A549 (cell line): Measurements from ENCODE around the gene GRIK4. TPM values are rescaled to one million over a fixed set of nuclear protein-coding genes. Genes with fewer than 3 reads are reported as not detected.

Experiments
- ATAC-seq, 2 experiments: fragments of 200-7000 bp in 1 of 2; fragments of >200 bp in 1 of 2; cut with Nextera tagmentation in 1 of 2; cut with Tn5 transposase in 1 of 2; 3 replicates each; pipeline versions ENCODE4 v1.8.0 to v1.9.1; 2018 to 2020; ENCODE audit warnings: mild to moderate bottlenecking in 1 of 2, moderate library complexity in 1 of 2
- CTCF ChIA-PET: fragments of 300-600 bp; sonication (Branson Sonifier 250); formaldehyde crosslinking; extraction: SDS; loops from one replicate; lab custom pipeline; 2021; ENCODE audit warnings: antibody characterized with exemption, inconsistent platforms; lab: Yijun Ruan, JAX
- POLR2A ChIA-PET: fragments of 350-600 bp; formaldehyde crosslinking; extraction: SDS; loops from one replicate; lab custom pipeline; 2021; ENCODE audit warnings: antibody characterized with exemption, inconsistent platforms; lab: Yijun Ruan, JAX
- DNase-seq, 2 experiments: peaks; one replicate each; pipeline versions ENCODE4 v3.0.0 to v3.0.0-alpha.2; 2011 to 2016; ENCODE audit warnings: low read depth in 1 of 2, low spot score in 1 of 2
- FAIRE-seq: peaks from 2 replicates; lab custom pipeline; 2011; peaks lifted over from hg19 to GRCh38; lab: Jason Lieb, UNC
- H3K27ac ChIP-seq, 2 experiments: fragments of >200 bp; sonication (Bioruptor Twin); formaldehyde crosslinking; 3 replicates each; pipeline ENCODE4 v1.5.1; 2016 to 2017
- H3K4me1 ChIP-seq: fragments of >200 bp; sonication (Bioruptor Twin); formaldehyde crosslinking; 3 replicates; pipeline ENCODE4 v1.6.1; 2016
- H3K4me2 ChIP-seq: fragments of >200 bp; sonication (Bioruptor Twin); formaldehyde crosslinking; 3 replicates; pipeline ENCODE4 v1.6.1; 2016
- H3K4me3 ChIP-seq: fragments of >200 bp; sonication (Bioruptor Twin); formaldehyde crosslinking; 3 replicates; pipeline ENCODE4 v1.5.1; 2016
- H3K9me3 ChIP-seq: fragments of >200 bp; sonication (Bioruptor Twin); formaldehyde crosslinking; 3 replicates; pipeline ENCODE4 v1.6.1; 2016
- BCL3 ChIP-seq: fragments of >200 bp; sonication (Bioruptor Twin); formaldehyde crosslinking; IDR thresholded peaks from 3 replicates; pipeline ENCODE4 v1.6.1; 2016
- CBX2 ChIP-seq: fragments of 200-600 bp; sonication (generic); IDR thresholded peaks from 2 replicates; pipeline ENCODE4 v1.6.1; 2016; ENCODE audit warnings: low read depth, mild to moderate bottlenecking, borderline replicate concordance
- CEBPB ChIP-seq, 2 experiments: fragments of >200 bp in 1 of 2; sonication (Bioruptor Twin) in 1 of 2; formaldehyde crosslinking in 1 of 2; IDR thresholded peaks; 2 replicates each; pipeline ENCODE4 v1.6.1; 2012 to 2016
- E2F6 ChIP-seq: IDR thresholded peaks from 2 replicates; pipeline ENCODE4 v1.6.1; 2012; ENCODE audit warnings: low read depth, borderline replicate concordance
- EHF ChIP-seq: fragments of 250-450 bp; sonication (Bioruptor Pico); IDR thresholded peaks from 2 replicates; pipeline ENCODE4 v1.5.0; 2020; ENCODE audit warnings: mild to moderate bottlenecking
- EHMT2 ChIP-seq: fragments of 200-600 bp; sonication (generic); IDR thresholded peaks from 2 replicates; pipeline ENCODE4 v1.6.1; 2016; ENCODE audit warnings: antibody characterized with exemption, low read depth, mild to moderate bottlenecking, moderate library complexity
- ELK1 ChIP-seq: fragments of 150-350 bp; IDR thresholded peaks from 2 replicates; pipeline ENCODE4 v1.6.1; 2014; ENCODE audit warnings: low read depth, mild to moderate bottlenecking, low read length
- ESRRA ChIP-seq: fragments of 150-350 bp; IDR thresholded peaks from 2 replicates; pipeline ENCODE4 v1.6.1; 2014; ENCODE audit warnings: mild to moderate bottlenecking, low read length, borderline replicate concordance
- FOSB ChIP-seq: fragments of 250-450 bp; sonication (Bioruptor Pico); IDR thresholded peaks from 2 replicates; pipeline ENCODE4 v1.5.0; 2020; ENCODE audit warnings: mild to moderate bottlenecking, moderate library complexity
- FOSL2 ChIP-seq, 2 experiments: fragments of 450-650 bp in 1 of 2; fragments of >200 bp in 1 of 2; sonication (Bioruptor Twin) in 1 of 2; formaldehyde crosslinking; IDR thresholded peaks; 2 replicates each; pipeline versions ENCODE4 v1.5.0 to v1.6.1; 2016 to 2020; ENCODE audit warnings: mild to moderate bottlenecking in 1 of 2, moderate library complexity in 1 of 2
- FOXS1 ChIP-seq: fragments of 250-450 bp; sonication (Bioruptor Pico); IDR thresholded peaks from 2 replicates; pipeline ENCODE4 v1.5.0; 2020; ENCODE audit warnings: mild to moderate bottlenecking, moderate library complexity
- GATA3 ChIP-seq: IDR thresholded peaks from 2 replicates; pipeline ENCODE4 v1.6.1; 2012; ENCODE audit warnings: borderline replicate concordance
- HOXA7 ChIP-seq: fragments of 250-450 bp; sonication (Bioruptor Pico); IDR thresholded peaks from 2 replicates; pipeline ENCODE4 v1.5.0; 2020; ENCODE audit warnings: mild to moderate bottlenecking, moderate library complexity
- HOXB13 ChIP-seq: fragments of 250-450 bp; sonication (Bioruptor Pico); IDR thresholded peaks from 2 replicates; pipeline ENCODE4 v1.5.0; 2020; ENCODE audit warnings: low read depth, mild to moderate bottlenecking, moderate library complexity
- JUN ChIP-seq, 2 experiments: fragments of >200 bp; sonication (Bioruptor Twin); formaldehyde crosslinking; IDR thresholded peaks; 2 replicates in 1 of 2; 3 replicates in 1 of 2; pipeline ENCODE4 v1.6.1; 2016 to 2017
- JUNB ChIP-seq: fragments of >200 bp; sonication (Bioruptor Twin); formaldehyde crosslinking; IDR thresholded peaks from 2 replicates; pipeline ENCODE4 v1.6.1; 2016
- KDM1A ChIP-seq: fragments of 200-600 bp; sonication (generic); IDR thresholded peaks from 2 replicates; pipeline ENCODE4 v1.6.1; 2016; ENCODE audit warnings: low read depth, mild to moderate bottlenecking
- MAZ ChIP-seq: fragments of 150-350 bp; IDR thresholded peaks from 2 replicates; pipeline ENCODE4 v1.6.1; 2014; ENCODE audit warnings: antibody characterized with exemption, low read depth, low read length, borderline replicate concordance
- MYC ChIP-seq: IDR thresholded peaks from 2 replicates; pipeline ENCODE4 v1.6.1; 2012; ENCODE audit warnings: mild to moderate bottlenecking, inconsistent platforms, low read length, improper control_type of control experiment, borderline replicate concordance
- NR3C1 ChIP-seq: fragments of >200 bp; sonication (Bioruptor Twin); formaldehyde crosslinking; IDR thresholded peaks from 3 replicates; pipeline ENCODE4 v1.6.1; 2017
- PBX3 ChIP-seq: IDR thresholded peaks from 2 replicates; pipeline ENCODE4 v1.6.1; 2012
- PHF8 ChIP-seq: fragments of 200-600 bp; sonication (generic); IDR thresholded peaks from 2 replicates; pipeline ENCODE4 v1.6.1; 2016; ENCODE audit warnings: low read depth, mild to moderate bottlenecking, antibody characterized with exemption, moderate library complexity, borderline replicate concordance
- POLR2A ChIP-seq: IDR thresholded peaks from 2 replicates; pipeline ENCODE4 v1.6.1; 2012; ENCODE audit warnings: mild to moderate bottlenecking, low read length
- POLR2AphosphoS2 ChIP-seq: conservative IDR thresholded peaks from 2 replicates; pipeline ENCODE4 v1.6.1; 2012; ENCODE audit warnings: low read length, improper control_type of control experiment, inconsistent platforms
- RCOR1 ChIP-seq: fragments of 150-350 bp; IDR thresholded peaks from 2 replicates; pipeline ENCODE4 v1.6.1; 2014; ENCODE audit warnings: antibody characterized with exemption, low read length, low read depth
- RNF2 ChIP-seq: fragments of 200-600 bp; sonication (generic); IDR thresholded peaks from 2 replicates; pipeline ENCODE4 v1.6.1; 2016; ENCODE audit warnings: low read depth, mild to moderate bottlenecking, antibody characterized with exemption, moderate library complexity, borderline replicate concordance
- SMC3 ChIP-seq: fragments of >200 bp; sonication (Bioruptor Twin); formaldehyde crosslinking; IDR thresholded peaks from 3 replicates; pipeline ENCODE4 v1.6.1; 2018; ENCODE audit warnings: inconsistent platforms
- TFCP2L1 ChIP-seq: fragments of 250-450 bp; sonication (Bioruptor Pico); IDR thresholded peaks from 2 replicates; pipeline ENCODE4 v1.5.0; 2021; ENCODE audit warnings: mild to moderate bottlenecking
- ZSCAN20 ChIP-seq: fragments of 250-450 bp; sonication (Bioruptor Pico); IDR thresholded peaks from 2 replicates; pipeline ENCODE4 v1.8.0; 2022; ENCODE audit warnings: mild to moderate bottlenecking, moderate library complexity
- WGBS: methylation state at CpG from one replicate; pipeline ENCODE4 v1.1.6; 2017; ENCODE audit errors: missing lambda C conversion rate; 5-methylcytosine and 5-hydroxymethylcytosine counted together
- polyA plus RNA-seq, 4 experiments: library from polyadenylated mRNA; depleted of rRNA in 3 of 4; stranded (reverse); fragments of >200 nt; fragmentation: RNase III in 1 of 4; extraction: RNeasy Plus Mini Kit Qiagen cat#74134 plus additional on column Dnase treatment in 1 of 4; gene quantifications; 2 replicates in 3 of 4; 3 replicates in 1 of 4; pipeline ENCODE4 v1.2.3, GENCODE V29; 2011 to 2017

GRIK4 gene
- polyA plus RNA-seq, 2 of the 4 experiments (the other 2 are of a cell fraction): 0.01 TPM; not detected in 1

- TF ChIP-seq CEBPB (IDR thresholded peaks at IDR 0.05): no peak
- TF ChIP-seq MYC: no peak
- TF ChIP-seq FOXS1: no peak
- TF ChIP-seq FOSB (CRISPR knock-in tag): no peak
- no peak for TF ChIP-seq EHMT2
- TF ChIP-seq MAZ: no peak
- no peak for TF ChIP-seq E2F6
- no peak for TF ChIP-seq JUN (IDR thresholded peaks at IDR 0.05)
- FAIRE-seq: no peak
- WGBS: 74% methylated on average over 16 of the region's 16 CpGs
Measured at GRCh38 chr11:120520091-120520822, 8.7 kb downstream of the GRIK4 start.

GRCh38 chr11:120521176-120521575 is 9.6 kb downstream of the GRIK4 start:
- no peak for TF ChIP-seq NR3C1
- TF ChIP-seq ELK1: no peak
- TF ChIP-seq POLR2A: no peak
- TF ChIP-seq HOXB13 (CRISPR knock-in tag): no peak
- TF ChIP-seq FOSL2 (IDR thresholded peaks at IDR 0.05): no peak
- TF ChIP-seq FOSL2 (CRISPR knock-in tag; IDR thresholded peaks at IDR 0.05): no peak
- TF ChIP-seq POLR2AphosphoS2: no peak
- no peak for TF ChIP-seq FOXS1
- no peak for TF ChIP-seq MYC
- no peak for TF ChIP-seq GATA3
- TF ChIP-seq, all 56 proteins: peak for 0
- 60% methylated on average over 6 of the region's 7 CpGs for WGBS
- H3K4me3 ChIP-seq: no peak overlapping the region
- no peak overlapping the region for H3K27ac ChIP-seq
- ATAC-seq (no peak), FAIRE-seq (no peak), DNase-seq (no peak)
- POLR2A ChIA-PET: no interaction called here
- H3K4me1 ChIP-seq: no peaks in the 10 kb centered on the region
- no peaks in the 10 kb centered on the region for H3K9me3 ChIP-seq
- H3K4me2 ChIP-seq: no peak overlapping the region
- CTCF ChIA-PET: interaction anchor here (1.2 to 3.7 kb wide), 2 partner anchors 10 to 164 kb away, joined by 3 to 19 read pairs; partner anchors contain the start of gene GRIK4

More at GRCh38 chr11:120520091-120520822, 8.7 kb downstream of the GRIK4 start:
- ATAC-seq (no peak), DNase-seq (no peak)
- ChIA-PET CTCF (interaction anchor here (1.2 to 1.5 kb wide), 2 partner anchors 9 to 164 kb away, joined by 3 to 4 read pairs; partner anchors contain the start of gene GRIK4), POLR2A (no interaction called here)
- H3K4me2 ChIP-seq: no peak overlapping the region
- no peaks in the 10 kb centered on the region for H3K4me1 ChIP-seq
- H3K4me3 ChIP-seq: no peak overlapping the region
- H3K9me3 ChIP-seq: no peaks in the 10 kb centered on the region
- no peak overlapping the region for H3K27ac ChIP-seq

- POLR2A ChIA-PET: no interaction called here
- Histone ChIP-seq H3K9me3 (no peaks in the 10 kb centered on the region), H3K4me2 (no peak overlapping the region), H3K4me1 (no peaks in the 10 kb centered on the region), H3K27ac (no peak overlapping the region), H3K4me3 (no peak overlapping the region)
- FAIRE-seq (no peak), DNase-seq (no peak), ATAC-seq (no peak)
- CTCF ChIA-PET: interaction anchor here (3.7 kb wide), 1 partner anchor 11 kb away, joined by 19 read pairs; the partner anchor contains the start of gene GRIK4
- WGBS: 74% methylated on average over 11 of the region's 11 CpGs
- no peak for TF ChIP-seq CBX2
- no peak for TF ChIP-seq EHF (CRISPR knock-in tag)
- no peak for TF ChIP-seq EHMT2
- TF ChIP-seq TFCP2L1 (CRISPR knock-in tag): no peak
- no peak for TF ChIP-seq PBX3
- no peak for TF ChIP-seq RNF2
- no peak for TF ChIP-seq MAZ
- no peak for TF ChIP-seq PHF8
- no peak for TF ChIP-seq HOXB13 (CRISPR knock-in tag)
- no peak for TF ChIP-seq KDM1A
- no peak for TF ChIP-seq JUNB
- TF ChIP-seq HOXA7: no peak
- no peak for TF ChIP-seq RCOR1
- TF ChIP-seq BCL3: no peak
- no peak for TF ChIP-seq SMC3
- TF ChIP-seq ZSCAN20 (CRISPR knock-in tag): no peak
- no peak for TF ChIP-seq ESRRA
- TF ChIP-seq ELK1: no peak
- no peak for TF ChIP-seq FOSL2 (IDR thresholded peaks at IDR 0.05)
- no peak for TF ChIP-seq FOSL2 (CRISPR knock-in tag; IDR thresholded peaks at IDR 0.05)
Measured at GRCh38 chr11:120522021-120522420, 10.5 kb downstream of the GRIK4 start.
